ENCODE results near the gene KRTAP10-5.
"Not testable (repeated sequence)": the region's sequence is repeated elsewhere in the genome, so short reads cannot be mapped to it uniquely, and the experiment has no call there.

Gene KRTAP10-5

DNA sequence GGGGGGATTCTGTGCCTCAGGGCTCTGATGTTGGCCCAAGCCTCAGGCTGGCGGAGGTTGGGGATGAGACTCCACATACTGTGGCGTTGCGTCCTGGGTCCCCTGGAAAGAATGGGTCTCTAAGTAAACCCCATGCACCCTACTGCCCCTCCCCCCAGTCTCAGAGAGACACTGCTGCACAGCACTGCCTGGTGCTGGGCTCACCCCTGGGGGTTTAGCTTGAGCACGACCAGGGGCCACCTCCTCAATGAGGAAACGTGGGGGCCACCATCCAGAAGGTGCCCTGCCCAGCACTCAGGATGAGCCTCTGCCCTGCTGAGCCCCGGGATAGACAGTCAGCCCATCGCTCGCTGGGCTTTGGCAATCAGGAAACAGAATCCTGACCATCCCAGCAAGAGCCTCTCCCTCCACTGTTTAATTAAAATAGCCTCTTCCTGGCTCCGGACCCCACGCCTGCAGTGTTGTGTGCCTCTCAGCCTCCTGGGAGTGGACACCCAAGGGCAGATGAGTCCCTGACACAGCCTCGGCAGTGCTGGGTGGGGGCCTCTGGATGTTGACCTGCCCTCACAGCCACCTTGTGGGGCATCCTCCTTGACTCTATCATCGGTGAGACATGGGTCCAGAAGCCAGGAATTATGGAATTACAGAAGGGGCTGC is 10.4 kb downstream of the KRTAP10-5 start:
- DNase-seq: no peak

DNA sequence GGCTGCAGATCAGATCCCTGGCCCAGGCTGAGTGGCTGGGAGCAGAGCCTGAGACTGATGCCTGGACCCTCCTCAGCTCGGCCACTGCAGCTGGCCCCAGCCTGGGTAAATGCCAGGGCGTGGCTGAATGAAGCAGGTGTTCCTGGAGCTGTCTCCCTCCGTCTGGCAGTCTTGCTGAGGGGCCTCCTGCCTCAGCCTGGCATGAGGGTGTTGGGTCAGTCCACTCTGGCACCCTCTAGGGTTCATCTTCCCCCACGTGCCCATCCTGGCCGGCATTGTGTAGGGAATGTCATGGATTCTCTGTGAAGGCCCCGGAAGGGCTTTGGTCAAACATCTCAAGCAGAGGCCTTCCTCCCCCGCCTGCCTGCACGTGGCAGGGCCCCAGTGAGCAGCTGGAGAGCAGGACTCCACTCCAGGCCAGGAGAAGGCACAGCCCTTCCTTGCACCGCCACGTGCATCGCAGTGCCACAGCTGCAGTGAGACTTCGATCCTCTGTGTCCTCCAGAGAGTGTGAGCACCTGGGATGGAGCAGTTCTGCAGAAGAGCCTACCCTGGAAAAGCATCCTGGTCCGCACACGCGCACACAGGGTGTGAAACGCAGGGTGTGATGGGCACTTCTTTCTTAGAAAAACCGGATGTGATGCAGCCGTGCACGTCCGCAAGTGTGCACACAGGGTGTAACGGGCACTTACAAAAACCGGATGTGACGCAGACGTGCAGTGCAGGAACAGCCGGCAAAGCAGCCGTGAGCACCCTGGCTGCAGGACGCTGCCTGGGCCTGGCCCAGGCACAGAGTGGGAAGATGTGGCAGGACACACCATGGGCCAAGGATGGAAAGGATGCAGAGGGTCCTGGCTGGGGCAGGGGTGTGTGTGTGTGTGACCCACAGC is 11.5 kb downstream of the KRTAP10-5 start:
- no peak for DNase-seq

DNA sequence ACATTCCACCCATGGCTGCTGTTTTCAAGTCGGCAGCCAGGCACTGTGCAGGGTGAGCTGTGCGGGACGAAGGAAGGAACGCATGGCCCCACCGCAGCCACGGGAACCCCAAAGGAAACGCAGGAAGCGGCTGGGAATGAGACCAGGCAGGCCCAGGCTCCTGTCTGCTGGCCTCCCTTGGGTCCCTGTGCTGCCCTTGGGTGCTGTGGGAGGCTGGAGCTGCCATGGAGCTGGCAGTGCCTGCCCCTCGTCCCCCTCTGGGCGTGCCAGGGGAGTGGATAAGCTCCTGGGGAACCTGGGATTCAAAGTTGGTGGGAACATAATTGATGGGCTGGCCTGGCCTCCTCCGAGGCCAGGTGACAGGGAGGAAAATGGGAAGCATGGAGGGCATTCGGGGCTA is 12.1 kb downstream of the KRTAP10-5 start:
- no peak for DNase-seq

DNA sequence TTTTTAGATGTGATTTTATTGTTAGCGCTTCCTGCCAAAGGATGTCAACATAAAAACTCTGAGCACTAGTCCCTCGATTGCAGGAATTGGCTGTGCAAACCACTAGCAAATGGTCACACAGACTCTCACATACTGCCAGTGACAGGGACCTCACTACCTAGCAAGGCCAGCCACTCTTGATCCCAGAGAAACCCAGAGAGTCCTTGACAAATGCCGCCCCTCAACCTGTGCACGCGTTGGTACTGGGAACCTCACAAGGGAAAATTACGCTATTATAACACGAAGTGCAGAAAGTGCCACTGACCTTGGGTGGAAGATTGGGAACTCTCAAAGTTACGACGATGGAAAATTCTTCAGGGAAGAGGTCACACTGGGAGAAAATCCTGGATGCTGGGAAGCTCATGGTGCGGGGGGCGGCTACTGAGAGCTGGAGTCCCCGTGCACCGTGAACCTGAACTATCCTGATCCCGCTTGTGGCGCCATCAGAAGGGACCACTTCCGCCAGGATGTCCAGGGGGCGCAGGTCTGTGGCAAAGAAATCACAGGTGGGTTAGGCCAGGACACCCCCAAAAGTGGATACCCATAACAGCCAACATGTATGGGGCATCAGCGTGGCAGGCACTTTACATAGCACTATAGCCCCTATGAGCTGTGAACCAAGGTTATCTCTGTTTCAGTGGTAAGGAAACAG is 12.8 kb downstream of the KRTAP10-5 start:
- DNase-seq: no peak

DNA sequence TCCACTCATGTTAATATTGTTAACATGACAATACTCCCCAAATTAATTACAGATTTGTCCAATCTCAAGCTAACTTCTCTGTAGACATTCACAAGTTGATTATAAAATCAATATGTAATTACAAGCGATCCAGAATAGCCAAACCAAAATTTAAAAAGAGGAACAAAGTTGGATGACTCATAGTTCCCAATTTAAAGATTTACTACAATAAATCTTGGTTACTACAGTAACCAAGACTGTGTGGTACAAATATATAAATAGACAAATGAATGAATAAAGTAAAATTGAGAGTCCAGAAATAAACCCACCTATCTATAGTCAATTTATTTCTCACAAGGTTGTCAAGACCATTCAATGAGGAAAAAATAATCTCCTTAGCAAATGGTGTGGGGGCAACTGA is 14.0 kb downstream of the KRTAP10-5 start:
- no peak for DNase-seq

DNA sequence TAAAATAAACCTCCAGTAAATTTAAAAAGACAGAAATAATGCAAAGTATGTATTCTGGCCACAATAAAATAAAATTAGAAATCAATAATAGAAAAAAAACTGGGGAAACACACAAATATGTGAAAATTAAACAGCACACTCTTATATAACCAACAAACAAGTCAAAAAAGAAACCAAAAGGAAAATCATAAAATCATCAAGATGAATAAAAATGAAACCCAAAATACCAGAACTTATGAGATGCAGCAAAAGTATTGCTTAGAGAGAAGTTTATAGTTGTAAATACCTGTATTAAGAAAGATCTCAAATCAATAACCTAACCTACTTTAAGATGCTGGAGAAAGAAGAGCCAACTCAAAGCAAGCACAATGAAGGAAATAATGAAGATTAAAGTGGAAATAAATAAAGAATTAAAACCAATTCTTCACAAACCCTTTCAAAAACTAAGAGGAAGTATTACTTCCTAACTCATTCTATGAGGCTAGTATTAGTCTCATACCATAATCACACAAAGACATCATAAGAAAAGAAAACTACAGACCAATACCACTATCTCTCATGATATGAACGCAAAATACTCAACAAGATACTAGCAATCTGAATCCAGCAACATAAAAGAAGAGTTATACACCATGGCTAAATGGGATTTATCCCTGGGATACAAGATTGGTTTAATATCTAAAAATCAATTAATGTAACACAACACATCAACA is 15.4 kb downstream of the KRTAP10-5 start:
- DNase-seq: no peak

DNA sequence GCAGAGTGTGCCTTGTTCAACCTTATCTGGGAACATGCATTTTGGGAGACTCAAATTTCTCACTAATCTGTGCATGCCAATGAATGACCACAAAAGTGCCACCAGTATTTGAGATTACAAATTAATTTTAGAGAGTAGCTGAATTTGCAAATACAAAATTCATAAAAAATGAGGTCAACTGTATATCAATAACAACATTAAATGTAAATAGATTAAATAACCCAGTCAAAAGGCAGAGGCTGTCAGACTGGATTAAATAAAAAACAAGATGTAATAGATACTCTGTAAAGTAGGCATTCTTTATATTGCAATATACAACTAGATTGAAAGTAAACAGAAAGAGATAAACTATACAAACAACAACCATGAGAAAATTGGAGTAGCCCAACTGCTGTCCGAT is 16.3 kb downstream of the KRTAP10-5 start:
- no peak for DNase-seq

DNA sequence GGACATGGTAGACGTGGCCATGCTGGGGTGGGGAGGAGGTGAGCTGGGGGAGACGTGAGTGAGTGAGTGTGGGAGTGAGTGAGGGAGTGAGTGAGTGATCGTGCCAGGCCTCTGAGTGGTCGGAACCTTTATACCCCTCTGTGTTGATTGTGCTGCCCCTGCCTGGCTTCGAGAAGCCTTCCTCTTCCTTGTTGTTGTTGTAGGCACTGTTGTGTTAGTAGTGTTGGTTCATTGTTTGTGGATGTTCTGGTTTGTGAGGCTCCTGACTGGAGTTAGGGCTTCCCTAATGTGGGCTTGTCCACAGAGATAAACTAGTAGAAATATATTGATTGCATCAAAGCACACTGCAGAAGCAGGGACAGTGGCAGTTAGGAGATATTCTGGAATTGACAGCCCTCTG is 21.7 kb downstream of the KRTAP10-5 start, which contains the start of gene KRTAP10-3:
TSS of gene KRTAP10-3 (minus strand) at position 101 of the 400 bp plus-strand sequence. CDS start at position 21, 80 bp downstream.
- no peak for DNase-seq

DNA sequence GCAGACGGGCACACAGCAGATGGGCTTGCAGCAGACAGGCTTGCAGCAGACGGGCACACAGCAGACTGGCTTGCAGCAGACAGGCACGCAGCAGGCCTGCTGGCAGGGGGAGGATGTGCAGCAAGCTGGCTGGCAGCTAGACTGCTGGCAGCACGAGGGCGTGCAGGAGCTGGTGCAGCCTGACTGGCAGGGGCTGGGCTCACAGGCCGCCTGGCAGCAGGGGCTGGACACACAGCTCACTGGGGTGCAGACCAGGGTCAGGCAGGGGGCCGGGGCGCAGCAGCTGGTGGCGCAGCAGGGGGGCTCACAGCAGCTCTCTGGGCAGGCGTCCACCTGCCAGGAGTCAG is 22.1 kb downstream of the KRTAP10-5 start:
- DNase-seq: not testable (repeated sequence)

DNA sequence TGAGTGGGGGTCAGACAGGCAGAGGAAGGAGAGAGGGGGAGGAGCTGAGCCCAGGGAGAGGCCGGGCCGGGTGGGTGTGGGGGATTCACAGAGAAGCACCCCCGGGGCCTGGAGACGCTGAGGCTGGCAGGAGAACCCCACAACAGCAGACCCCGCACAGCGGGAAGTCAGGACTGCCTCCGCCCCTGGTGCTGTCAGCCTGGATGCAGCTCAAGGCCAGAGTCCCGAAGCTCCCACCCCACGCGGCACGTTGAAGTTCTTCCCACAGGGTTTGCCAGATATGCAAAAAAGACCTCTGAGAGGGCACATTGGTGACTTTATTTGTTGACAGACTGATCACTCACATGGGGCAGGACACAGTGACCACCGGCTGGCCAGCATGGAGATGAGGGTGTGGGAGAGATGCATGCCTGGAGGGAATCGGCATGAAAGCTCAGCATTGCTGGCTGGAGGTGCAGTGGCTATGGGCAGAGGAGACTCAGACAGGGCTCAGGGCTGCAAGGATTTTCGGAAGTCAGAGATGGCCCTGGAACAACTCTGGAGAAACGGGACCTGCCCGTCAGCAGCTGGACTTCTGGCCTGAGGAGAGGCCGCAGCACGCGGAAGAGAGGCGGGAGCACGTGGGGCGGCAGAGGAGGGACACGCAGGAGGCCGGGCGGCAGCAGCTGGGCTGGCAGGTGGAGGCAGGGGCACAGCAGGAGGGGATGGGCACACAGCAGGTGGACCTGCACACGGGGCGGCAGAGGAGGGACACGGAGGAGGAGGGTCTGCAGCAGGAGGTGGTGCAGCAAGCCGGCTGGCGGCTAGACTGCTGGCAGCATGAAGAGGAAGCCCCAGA is 22.7 kb downstream of the KRTAP10-5 start:
- DNase-seq: peak; percentile 36

DNA sequence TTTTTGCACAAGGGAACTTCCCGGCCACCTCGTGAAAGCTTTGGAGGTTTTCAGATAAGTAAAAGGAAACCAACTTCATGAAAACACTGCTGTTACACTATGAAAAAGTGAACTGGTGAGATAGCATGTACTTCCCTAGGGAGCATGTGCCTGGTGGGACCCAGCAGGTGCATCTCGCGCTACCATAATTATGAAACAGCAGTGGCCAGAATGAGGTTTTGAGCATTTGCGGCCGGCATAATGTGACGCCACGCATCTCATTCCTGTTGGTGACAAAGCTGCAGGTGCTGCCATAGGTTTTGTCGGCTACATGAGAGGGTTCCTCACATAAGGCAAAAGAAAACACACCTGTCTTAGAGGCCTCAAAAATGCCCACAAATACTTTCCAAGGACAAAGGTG is 23.5 kb downstream of the KRTAP10-5 start:
- DNase-seq: no peak

DNA sequence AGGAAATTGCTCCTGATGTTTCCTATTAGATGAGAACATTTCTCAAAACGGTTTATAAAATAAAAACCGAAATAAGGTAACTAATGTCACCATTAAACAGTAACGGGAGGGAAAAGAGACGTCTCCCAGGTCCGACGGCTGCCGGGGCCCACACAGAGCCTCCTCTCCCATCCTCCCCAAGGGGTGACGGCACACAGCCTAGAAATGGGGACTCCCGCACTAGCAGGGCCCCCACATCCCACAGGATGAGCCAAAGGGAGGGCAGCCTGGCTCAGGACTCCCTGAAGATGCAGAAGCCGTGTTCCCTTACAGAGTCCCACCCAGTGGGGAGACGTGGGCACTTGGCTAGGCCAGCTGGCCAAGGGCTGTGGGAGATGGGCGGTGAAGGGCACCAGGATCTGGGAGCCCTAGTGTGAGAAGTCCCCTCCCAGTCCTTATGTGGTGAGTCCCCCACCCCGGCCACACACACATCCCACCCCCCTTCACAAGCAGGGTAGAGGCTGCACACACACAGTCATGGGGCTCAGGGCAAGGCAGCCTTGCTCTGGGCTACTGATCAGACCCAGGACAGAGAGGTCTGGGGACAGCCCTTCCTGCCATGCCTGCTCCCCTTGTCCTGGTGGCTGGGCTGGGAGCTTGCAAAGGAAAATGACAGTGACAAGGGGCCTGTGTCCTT is 25.1 kb downstream of the KRTAP10-5 start:
- no peak for DNase-seq

DNA sequence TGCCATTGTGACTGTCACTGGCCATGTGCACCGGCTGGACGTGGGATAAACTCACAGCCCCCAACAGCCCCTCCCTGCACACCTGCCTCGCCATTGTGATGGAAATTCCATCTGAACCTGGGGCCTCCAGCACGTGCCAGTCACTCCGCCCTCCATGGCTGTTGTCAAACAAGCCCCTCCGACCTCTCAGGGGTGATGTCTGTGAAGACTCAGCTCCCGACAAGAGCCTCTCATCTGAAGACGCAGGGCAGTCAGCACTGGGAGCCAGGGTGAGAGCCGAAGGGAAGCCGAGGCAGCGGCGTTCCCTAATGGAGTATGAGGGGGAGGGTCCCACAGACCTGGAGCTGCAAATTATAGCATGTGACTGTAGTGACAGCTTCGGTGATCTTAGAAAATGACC is 27.7 kb downstream of the KRTAP10-5 start:
- no peak for DNase-seq

DNA sequence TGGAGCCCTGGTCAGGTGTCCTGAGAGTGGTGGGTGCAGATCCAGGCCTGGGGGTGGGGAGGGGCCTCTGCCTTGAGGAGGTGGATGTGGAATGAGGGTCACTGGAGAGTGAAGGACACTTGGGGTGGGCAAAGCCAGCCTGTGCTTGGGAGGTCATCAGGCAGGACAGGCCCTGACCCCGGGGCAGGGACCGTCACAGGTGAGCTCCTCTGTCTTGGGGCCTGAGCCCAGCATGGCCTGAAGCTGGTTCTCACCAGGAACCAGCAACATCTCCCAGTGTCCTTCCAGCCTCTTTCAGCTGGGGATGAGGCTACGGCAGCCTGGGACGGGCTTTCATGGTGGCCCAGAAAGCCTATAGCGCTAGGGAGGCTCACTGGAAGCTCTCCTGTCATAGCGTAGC is 28.3 kb downstream of the KRTAP10-5 start:
- no peak for DNase-seq

DNA sequence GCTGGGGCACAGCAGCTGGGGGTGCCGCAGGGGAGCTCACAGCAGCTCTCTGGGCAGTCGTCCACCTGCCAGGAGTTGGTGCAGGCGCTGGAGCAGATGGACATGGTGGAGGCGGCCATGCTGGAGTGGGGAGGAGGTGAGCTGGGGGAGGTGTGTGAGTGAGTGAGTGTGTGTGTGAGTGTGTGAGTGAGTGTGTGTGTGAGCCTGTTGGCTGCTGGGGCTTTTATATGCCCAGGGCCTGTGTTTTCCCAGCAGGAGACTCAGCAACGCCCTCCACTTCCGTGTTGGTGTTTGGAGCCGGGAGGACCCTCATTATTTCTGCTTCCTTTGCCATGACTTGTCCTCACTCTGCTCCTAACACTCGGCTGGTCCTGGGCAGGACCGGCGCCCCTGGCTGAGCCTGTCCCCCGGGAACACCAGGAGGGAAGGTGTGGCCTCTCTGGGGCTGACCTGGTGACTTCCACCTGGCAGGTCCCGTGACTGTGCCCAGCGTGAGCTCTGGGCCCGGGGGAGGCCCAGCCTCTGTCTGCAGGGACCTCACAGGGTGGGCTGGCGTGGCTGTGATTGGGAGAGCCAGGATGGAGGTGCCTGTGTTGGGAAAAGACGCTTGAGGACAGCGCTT is 29.0 kb downstream of the KRTAP10-5 start, which contains the start of gene KRTAP10-2:
TSS of gene KRTAP10-2 (minus strand) at position 166 of the 622 bp plus-strand sequence. CDS start at position 119, 47 bp downstream.
- DNase-seq: peak; percentile 35

DNA sequence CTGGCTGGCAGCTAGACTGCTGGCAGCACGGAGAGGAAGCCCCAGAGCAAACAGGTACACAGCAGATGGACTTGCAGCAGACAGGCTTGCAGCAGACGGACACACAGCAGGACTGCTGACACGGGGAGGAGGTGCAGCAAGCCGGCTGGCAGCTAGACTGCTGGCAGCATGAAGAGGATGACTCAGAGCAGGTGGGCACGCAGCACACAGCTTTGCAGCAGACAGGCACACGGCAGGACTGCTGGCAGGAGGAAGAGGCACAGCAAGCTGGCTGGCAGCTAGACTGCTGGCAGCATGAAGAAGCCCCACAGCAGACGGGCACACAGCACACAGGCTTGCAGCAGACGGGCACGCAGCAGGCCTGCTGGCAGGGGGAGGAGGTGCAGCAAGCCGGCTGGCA is 29.6 kb downstream of the KRTAP10-5 start:
- no peak for DNase-seq

DNA sequence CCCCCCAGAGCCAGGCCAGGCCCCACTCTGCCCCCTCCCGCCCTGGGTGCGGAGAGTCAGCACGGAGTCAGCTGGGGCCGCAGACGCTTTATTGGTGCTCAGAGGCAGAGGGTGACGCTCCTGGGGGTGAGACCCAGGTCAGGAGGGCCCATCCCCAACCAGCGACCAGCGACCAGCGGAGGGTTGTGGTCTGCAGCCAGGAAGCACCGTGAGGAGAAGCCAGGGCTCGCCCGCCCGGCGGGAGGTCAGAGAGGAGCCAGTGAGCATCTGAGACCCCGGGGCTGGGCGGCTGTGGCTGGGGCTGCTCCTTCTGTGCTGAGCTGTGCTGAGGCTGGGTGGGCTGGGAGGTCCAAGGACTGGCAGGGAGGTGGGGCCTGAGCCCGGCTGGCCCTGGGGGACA is 30.1 kb downstream of the KRTAP10-5 start:
- DNase-seq: peak; percentile 11

DNA sequence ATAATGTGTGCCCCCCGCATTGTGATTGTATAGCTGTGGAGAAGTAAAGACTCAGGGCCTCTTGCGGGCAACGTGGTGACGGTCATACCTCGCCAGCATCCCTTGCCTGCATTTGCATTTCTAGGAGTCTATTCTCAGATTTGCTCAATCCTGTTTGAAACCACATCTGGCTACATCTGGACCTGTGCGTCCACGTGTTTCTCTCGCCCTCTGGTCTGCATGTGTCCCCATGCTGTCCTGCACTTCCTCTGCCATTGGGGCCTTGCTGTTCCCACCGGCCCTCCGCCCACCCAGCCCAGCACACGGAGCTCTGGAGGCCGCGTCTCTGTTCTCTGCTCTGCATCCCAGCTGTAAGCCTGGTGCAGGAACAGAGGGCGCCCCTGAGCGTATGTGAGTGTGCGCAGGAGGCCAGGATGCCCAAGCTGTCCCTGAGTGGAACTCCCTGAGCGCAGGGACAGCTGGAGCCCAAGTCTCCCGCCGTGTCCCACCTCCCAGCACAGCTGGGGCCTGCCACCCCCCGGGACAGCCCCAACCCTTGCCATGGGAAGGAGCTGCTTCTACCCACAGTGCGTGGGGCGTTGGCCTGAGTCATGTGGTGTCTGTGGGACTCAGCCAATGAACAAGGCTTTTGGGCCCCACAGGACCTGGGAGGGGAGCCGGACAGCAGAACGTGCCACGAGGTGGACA is 30.7 kb downstream of the KRTAP10-5 start:
- DNase-seq: peak; percentile 12

DNA sequence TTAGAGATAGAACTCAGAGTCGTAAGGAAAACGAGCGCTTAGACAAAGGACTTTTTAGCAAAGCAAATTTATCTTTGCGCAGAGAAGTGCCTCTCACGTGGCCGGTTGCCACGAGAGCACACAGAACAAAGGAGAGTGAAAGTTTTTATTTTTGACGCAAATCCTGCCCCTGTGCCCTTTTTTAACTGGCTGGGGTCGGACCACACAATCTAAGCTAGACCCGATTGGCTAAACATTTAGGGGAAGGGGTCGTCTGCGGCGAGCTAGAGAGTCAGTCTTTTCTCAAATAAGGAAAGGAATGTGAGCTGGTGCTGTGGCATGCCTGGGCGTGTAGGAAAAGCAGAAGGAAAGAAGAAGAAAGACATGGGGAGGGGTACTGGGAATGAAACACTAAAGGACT is 31.5 kb downstream of the KRTAP10-5 start:
- peak; percentile 48 for DNase-seq

DNA sequence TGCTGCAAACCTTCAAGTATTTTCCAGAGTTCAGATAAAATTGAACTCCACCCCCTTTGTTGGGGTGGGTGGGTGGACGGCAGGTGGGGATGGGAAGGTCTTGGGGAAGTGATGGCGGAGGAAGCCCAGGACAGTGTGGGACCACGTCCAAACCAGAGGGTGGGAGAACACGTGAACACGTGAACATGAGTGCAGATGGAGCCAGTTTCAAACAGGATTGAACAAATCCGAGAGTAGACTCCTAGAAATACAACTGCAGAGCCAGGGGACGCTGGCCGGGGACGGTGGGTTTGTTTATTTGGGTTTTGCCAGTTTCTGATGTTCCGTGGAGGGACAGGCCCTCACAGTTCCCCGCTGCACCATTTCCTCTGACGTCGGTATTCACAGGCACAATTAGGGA is 32.0 kb downstream of the KRTAP10-5 start:
- DNase-seq: no peak

All from eye (tissue), 1 donor.